Tibial artery (tissue), 4 donors: ENCODE results near the gene MSH3.

Experiments
- DNase-seq, 2 donors: peaks; one replicate each; pipeline ENCODE4 v3.0.0-alpha.2; 2019
- H3K27ac ChIP-seq, 2 donors: fragments of 200-600 bp; sonication (generic) in 1 of 2; 1 replicate in 1 of 2; 2 replicates in 1 of 2; pipeline ENCODE4 v1.5.1; 2018 to 2019; ENCODE audit warnings: mild to moderate bottlenecking in 1 of 2
- H3K27me3 ChIP-seq, 2 donors: fragments of 200-600 bp; sonication (generic) in 1 of 2; one replicate each; pipeline versions ENCODE4 v1.5.1 to v1.6.0; 2016 to 2019
- H3K36me3 ChIP-seq, 3 donors: fragments of 200-600 bp; sonication (generic) in 2 of 3; one replicate each; pipeline ENCODE4 v1.5.1; 2016 to 2019; ENCODE audit warnings: mild to moderate bottlenecking in 2 of 3
- H3K4me1 ChIP-seq, 4 donors: fragments of 200-600 bp; sonication (generic) in 2 of 4; 1 replicate in 3 of 4; 2 replicates in 1 of 4; pipeline ENCODE4 v1.5.1; 2016 to 2019
- H3K4me3 ChIP-seq, 2 donors: fragments of 200-600 bp; sonication (generic) in 1 of 2; 1 replicate in 1 of 2; 2 replicates in 1 of 2; pipeline ENCODE4 v1.5.1; 2018 to 2019; ENCODE audit warnings: mild to moderate bottlenecking in 2 of 2
- H3K9me3 ChIP-seq, 3 donors: fragments of 200-600 bp; sonication (generic) in 1 of 3; one replicate each; pipeline ENCODE4 v1.5.1; 2016 to 2019
- intact Hi-C: fragments of 100-400 bp; cut with DNase I; formaldehyde crosslinking; loops from one replicate; pipeline ENCODE4 v1.15.0; 2023; ENCODE audit warnings: low total_unique reads
- TF ChIP-seq, protein P1 (sequence below), 2 experiments: fragments of 200-600 bp in 1 of 2; fragments of 450-650 bp in 1 of 2; IDR thresholded peaks; one replicate each; pipeline ENCODE4 v1.5.1; 2017 to 2019; ENCODE audit warnings: antibody characterized with exemption in 2 of 2, mild to moderate bottlenecking in 1 of 2, moderate library complexity in 1 of 2

MSH3 gene

DNA sequence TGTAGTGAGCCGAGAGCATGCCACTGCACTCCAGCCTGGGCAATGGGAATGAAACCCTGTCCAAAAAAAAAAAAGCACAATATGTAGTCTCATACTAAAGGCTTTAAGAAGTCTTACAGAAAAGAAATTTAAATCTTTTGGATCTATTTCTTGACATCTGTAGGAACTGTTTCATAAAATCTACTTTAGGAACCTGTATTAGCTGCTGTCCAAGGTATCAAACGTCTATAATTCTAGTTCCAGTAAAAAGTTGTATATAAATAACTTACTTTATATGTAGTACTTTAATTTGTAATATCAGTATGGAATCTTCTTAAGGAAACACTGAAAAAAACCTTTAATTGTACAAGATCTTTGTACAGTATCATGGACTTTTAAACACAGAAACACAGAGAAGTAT lies 199.0 kb downstream of the MSH3 start:
- Histone ChIP-seq H3K4me3 (no peak overlapping the region), H3K27ac (no peak overlapping the region), H3K27me3 (no peaks in the 10 kb centered on the region), H3K9me3 (peaks cover 0 to 22% (median 4%) of the 10 kb centered on the region in 3 donors), H3K4me1 (no peaks in the 10 kb centered on the region), H3K36me3 (peaks cover 35 to 48% (median 40%) of the 10 kb centered on the region in 3 donors)
- DNase-seq, result no peak
- intact Hi-C loops, result no loop called here
- TF ChIP-seq, protein P1, sequence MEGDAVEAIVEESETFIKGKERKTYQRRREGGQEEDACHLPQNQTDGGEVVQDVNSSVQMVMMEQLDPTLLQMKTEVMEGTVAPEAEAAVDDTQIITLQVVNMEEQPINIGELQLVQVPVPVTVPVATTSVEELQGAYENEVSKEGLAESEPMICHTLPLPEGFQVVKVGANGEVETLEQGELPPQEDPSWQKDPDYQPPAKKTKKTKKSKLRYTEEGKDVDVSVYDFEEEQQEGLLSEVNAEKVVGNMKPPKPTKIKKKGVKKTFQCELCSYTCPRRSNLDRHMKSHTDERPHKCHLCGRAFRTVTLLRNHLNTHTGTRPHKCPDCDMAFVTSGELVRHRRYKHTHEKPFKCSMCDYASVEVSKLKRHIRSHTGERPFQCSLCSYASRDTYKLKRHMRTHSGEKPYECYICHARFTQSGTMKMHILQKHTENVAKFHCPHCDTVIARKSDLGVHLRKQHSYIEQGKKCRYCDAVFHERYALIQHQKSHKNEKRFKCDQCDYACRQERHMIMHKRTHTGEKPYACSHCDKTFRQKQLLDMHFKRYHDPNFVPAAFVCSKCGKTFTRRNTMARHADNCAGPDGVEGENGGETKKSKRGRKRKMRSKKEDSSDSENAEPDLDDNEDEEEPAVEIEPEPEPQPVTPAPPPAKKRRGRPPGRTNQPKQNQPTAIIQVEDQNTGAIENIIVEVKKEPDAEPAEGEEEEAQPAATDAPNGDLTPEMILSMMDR (IDR thresholded peaks at IDR 0.05), result no peak

DNA sequence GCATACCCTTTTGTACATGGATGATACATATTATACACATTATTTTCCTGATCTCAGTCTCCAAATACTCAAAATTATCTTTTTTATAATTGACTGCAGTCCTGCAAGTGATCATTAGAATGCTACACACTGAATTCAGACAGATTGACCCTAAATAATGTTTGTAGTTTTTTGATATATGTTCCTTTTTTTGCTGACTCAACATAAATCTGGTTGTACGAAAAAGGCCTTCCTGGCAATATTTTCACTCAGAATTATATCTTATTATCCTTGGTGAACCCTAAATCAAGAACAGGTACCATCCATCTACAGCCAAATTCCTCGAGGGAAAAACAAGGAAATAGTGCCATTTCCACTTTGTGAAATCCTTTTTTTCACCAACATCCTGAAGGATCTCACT lies 200.1 kb downstream of the MSH3 start:
- Histone ChIP-seq H3K9me3 (peaks cover 0 to 11% (median 4%) of the 10 kb centered on the region in 3 donors), H3K27ac (no peak overlapping the region), H3K36me3 (peaks cover 23 to 37% (median 29%) of the 10 kb centered on the region in 3 donors), H3K27me3 (no peaks in the 10 kb centered on the region), H3K4me1 (no peaks in the 10 kb centered on the region), H3K4me3 (no peak overlapping the region)
- TF ChIP-seq, protein P1 (IDR thresholded peaks at IDR 0.05), result no peak
- no peak for DNase-seq
- intact Hi-C loops, result no loop called here

DNA sequence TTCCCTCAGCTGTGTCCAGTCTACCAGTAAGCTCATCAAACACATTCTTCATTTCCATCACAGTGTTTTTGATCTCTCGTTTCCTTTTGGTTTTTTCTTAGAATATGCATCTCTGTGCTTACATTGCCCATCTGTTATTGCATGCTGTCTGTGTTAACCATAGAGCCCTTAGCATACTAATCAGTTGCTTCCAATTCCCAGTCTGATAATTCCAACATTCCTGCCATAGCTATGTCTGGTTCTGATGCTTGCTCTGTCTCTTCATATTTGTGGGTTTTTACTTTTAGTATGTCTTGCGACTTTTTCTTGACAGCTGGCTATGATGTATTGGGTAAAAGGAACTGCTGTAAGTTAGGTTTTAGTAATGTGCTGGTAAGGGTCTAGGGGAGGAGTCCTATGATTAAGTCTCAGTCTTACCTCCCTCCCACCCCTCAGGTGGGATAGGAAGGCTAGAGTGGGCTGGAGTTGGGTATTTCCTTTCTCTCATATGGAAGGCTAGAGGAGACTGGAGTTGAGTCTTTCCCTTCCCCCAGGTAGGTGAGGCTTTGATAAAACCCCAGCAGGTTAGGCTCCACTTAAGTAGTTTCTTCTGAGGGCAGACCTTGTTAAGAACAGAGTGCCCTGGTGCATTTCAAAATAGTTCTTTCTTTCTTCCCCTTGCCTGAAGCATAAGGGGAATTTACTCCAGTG lies 206.6 kb downstream of the MSH3 start:
- TF ChIP-seq, protein P1 (IDR thresholded peaks at IDR 0.05), result no peak
- H3K4me1 ChIP-seq, result no peaks in the 10 kb centered on the region
- no peak overlapping the region for H3K27ac ChIP-seq
- peaks cover 8 to 20% (median 18%) of the 10 kb centered on the region in 3 donors for H3K36me3 ChIP-seq
- intact Hi-C loops, result no loop called here
- H3K4me3 ChIP-seq, result no peak overlapping the region
- no peak for DNase-seq
- H3K27me3 ChIP-seq, result no peaks in the 10 kb centered on the region
- no peaks in the 10 kb centered on the region for H3K9me3 ChIP-seq

DNA sequence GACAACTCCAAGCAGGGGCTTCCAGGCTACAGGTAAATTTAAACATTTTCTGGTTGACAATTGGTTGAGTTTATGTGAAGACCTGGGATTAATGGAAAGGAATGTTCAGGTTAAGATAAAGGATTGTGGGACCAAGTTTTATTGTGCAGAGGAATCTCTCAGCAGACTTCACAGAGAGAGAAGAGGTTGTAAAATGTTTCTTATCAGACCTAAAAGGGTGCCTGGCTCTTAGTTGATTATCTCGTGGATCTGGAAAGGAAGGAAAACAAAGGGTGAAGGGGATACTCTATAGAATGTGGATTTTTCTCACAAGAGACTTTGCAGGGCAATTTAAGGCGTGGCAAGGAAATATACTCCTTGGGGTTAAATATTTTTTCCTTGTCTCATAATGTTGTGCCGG lies 209.3 kb downstream of the MSH3 start:
- Histone ChIP-seq H3K4me1 (no peaks in the 10 kb centered on the region), H3K36me3 (peaks cover 7 to 19% (median 15%) of the 10 kb centered on the region in 3 donors), H3K27ac (no peak overlapping the region), H3K27me3 (no peaks in the 10 kb centered on the region), H3K9me3 (no peaks in the 10 kb centered on the region), H3K4me3 (no peak overlapping the region)
- DNase-seq, result no peak
- TF ChIP-seq, protein P1 (IDR thresholded peaks at IDR 0.05), result no peak
- intact Hi-C loops, result no loop called here

DNA sequence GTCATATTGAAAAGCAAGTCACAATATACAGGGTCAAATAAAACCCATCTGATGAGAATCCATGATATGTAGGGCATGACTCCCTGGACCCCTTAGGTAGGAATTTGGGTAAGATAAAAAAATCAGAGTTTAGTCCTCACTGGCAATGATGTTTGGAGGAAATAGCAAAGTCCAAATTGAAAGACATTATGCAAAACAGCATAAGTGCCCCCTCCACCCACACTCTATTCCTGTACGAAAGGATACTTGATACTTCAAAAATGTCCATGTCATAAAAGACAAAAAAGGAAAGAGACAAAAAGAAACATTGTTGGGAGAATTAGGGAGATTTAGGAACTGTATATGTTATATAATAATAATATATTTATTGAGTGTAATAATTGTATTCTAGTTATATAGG lies 209.7 kb downstream of the MSH3 start:
- Histone ChIP-seq H3K27me3 (no peaks in the 10 kb centered on the region), H3K9me3 (no peaks in the 10 kb centered on the region), H3K4me1 (no peaks in the 10 kb centered on the region), H3K4me3 (no peak overlapping the region), H3K36me3 (peaks cover 7 to 19% (median 15%) of the 10 kb centered on the region in 3 donors), H3K27ac (no peak overlapping the region)
- intact Hi-C loops, result no loop called here
- no peak for DNase-seq
- TF ChIP-seq, protein P1 (IDR thresholded peaks at IDR 0.05), result no peak
